ENCODE results near the gene ILK.

DNA sequence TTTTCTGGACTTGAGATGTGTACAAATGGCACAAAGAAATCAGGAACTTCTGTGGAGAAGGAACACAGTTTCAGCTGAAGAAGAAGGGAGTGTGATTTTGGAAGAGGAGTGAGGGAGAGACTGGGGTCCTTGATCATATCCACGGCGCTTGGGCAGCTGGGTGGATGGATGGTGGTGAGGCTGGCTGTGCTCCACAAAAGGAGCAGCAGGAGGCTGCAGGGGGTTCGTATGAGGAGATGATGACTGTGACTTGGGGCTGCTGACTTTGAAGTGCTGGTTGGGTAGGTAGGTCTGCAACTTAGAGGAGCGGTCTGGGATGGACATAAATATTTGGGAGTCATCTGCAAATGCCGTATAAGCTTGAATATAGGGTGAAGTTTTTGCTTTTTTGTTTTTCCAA lies 53.4 kb downstream of the ILK start:
- TF ChIP-seq, protein P1, sequence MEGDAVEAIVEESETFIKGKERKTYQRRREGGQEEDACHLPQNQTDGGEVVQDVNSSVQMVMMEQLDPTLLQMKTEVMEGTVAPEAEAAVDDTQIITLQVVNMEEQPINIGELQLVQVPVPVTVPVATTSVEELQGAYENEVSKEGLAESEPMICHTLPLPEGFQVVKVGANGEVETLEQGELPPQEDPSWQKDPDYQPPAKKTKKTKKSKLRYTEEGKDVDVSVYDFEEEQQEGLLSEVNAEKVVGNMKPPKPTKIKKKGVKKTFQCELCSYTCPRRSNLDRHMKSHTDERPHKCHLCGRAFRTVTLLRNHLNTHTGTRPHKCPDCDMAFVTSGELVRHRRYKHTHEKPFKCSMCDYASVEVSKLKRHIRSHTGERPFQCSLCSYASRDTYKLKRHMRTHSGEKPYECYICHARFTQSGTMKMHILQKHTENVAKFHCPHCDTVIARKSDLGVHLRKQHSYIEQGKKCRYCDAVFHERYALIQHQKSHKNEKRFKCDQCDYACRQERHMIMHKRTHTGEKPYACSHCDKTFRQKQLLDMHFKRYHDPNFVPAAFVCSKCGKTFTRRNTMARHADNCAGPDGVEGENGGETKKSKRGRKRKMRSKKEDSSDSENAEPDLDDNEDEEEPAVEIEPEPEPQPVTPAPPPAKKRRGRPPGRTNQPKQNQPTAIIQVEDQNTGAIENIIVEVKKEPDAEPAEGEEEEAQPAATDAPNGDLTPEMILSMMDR (IDR thresholded peaks at IDR 0.05): no peak
- no peak for TF ChIP-seq POLR2A (IDR thresholded peaks at IDR 0.05)

Measured in suprapubic skin (tissue), 3 donors.